Measurements from ENCODE around the gene DGKD.
"Not testable (repeated sequence)": the region's sequence is repeated elsewhere in the genome, so short reads cannot be mapped to it uniquely, and the experiment has no call there.

The DGKD gene

GRCh38 chr2:233361297-233361696 is 7.0 kb downstream of the DGKD start:
- DNase-seq (ENCODE audit: low read depth in 1 of 2, low spot score in 1 of 2) = no peak

- no peak for DNase-seq (ENCODE audit: low read depth in 1 of 2, low spot score in 1 of 2)
Observed at GRCh38 chr2:233362742-233363141, 8.4 kb downstream of the DGKD start.

- no peak for DNase-seq (ENCODE audit: low read depth in 1 of 2, low spot score in 1 of 2)
Observed at GRCh38 chr2:233363744-233364235, 9.5 kb downstream of the DGKD start.

- no peak for DNase-seq (ENCODE audit: low read depth in 1 of 2, low spot score in 1 of 2)
Observed at GRCh38 chr2:233365861-233366520, 11.7 kb downstream of the DGKD start.

- no peak for DNase-seq (ENCODE audit: low read depth in 1 of 2, low spot score in 1 of 2)
Observed at GRCh38 chr2:233367586-233367985, 13.3 kb downstream of the DGKD start.

GRCh38 chr2:233368756-233369155 is 14.5 kb downstream of the DGKD start:
- no peak for DNase-seq (ENCODE audit: low read depth in 1 of 2, low spot score in 1 of 2)

- DNase-seq (ENCODE audit: low read depth in 1 of 2, low spot score in 1 of 2) = no peak
Observed at GRCh38 chr2:233369462-233369861, 15.2 kb downstream of the DGKD start.

- no peak for DNase-seq (ENCODE audit: low read depth in 1 of 2, low spot score in 1 of 2)
Observed at GRCh38 chr2:233369897-233370685, 15.8 kb downstream of the DGKD start.

GRCh38 chr2:233371641-233372040 is 17.3 kb downstream of the DGKD start:
- no peak for DNase-seq (ENCODE audit: low read depth in 1 of 2, low spot score in 1 of 2)

- DNase-seq (ENCODE audit: low read depth in 1 of 2, low spot score in 1 of 2) = no peak
Observed at GRCh38 chr2:233372855-233373254, 18.6 kb downstream of the DGKD start.

GRCh38 chr2:233373316-233373715 is 19.0 kb downstream of the DGKD start:
- DNase-seq (ENCODE audit: low read depth in 1 of 2, low spot score in 1 of 2) = no peak

- not testable (repeated sequence) for DNase-seq (ENCODE audit: low read depth in 1 of 2, low spot score in 1 of 2)
Observed at GRCh38 chr2:233374776-233375175, 20.5 kb downstream of the DGKD start.

- no peak for DNase-seq (ENCODE audit: low read depth in 1 of 2, low spot score in 1 of 2)
Observed at GRCh38 chr2:233375490-233376314, 21.4 kb downstream of the DGKD start.

- DNase-seq (ENCODE audit: low read depth in 1 of 2, low spot score in 1 of 2) = no peak
Observed at GRCh38 chr2:233379034-233379433, 24.7 kb downstream of the DGKD start.

- no peak for DNase-seq (ENCODE audit: low read depth in 1 of 2, low spot score in 1 of 2)
Observed at GRCh38 chr2:233379441-233379840, 25.1 kb downstream of the DGKD start.

- no peak for DNase-seq (ENCODE audit: low read depth in 1 of 2, low spot score in 1 of 2)
Observed at GRCh38 chr2:233380132-233380895, 26.0 kb downstream of the DGKD start.

- no peak for DNase-seq (ENCODE audit: low read depth in 1 of 2, low spot score in 1 of 2)
Observed at GRCh38 chr2:233380995-233381637, 26.8 kb downstream of the DGKD start.

GRCh38 chr2:233381638-233381995 is 27.3 kb downstream of the DGKD start:
- no peak for DNase-seq (ENCODE audit: low read depth in 1 of 2, low spot score in 1 of 2)

- no peak for DNase-seq (ENCODE audit: low read depth in 1 of 2, low spot score in 1 of 2)
Observed at GRCh38 chr2:233384015-233384414, 29.7 kb downstream of the DGKD start.

GRCh38 chr2:233384811-233385488 is 30.7 kb downstream of the DGKD start:
- DNase-seq (ENCODE audit: low read depth in 1 of 2, low spot score in 1 of 2) = no peak

Measured in activated CD4-positive, alpha-beta T cell treated with anti-CD3 and anti-CD28 coated beads, Interleukin-2, amount 50 U/mL, for 24 hours (primary cell).